ENCODE measurements around the gene LPP.
"Not testable (repeated sequence)": the region's sequence is repeated elsewhere in the genome, so short reads cannot be mapped to it uniquely, and the experiment has no call there.

The LPP gene

GRCh38 chr3:188417766-188418165 lies 263.8 kb downstream of the LPP start:
- H3K27ac ChIP-seq = peak overlapping the region; percentile 52
- TF ChIP-seq ZFX (IDR thresholded peaks at IDR 0.05; ENCODE audit: borderline replicate concordance) = no peak
- TF ChIP-seq CTCF (IDR thresholded peaks at IDR 0.05) = no peak

GRCh38 chr3:188421151-188421821 lies 267.3 kb downstream of the LPP start:
- H3K27ac ChIP-seq = peak overlapping the region; percentile 33
- TF ChIP-seq CTCF (IDR thresholded peaks at IDR 0.05) = no peak
- no peak for TF ChIP-seq ZFX (IDR thresholded peaks at IDR 0.05; ENCODE audit: borderline replicate concordance)

- TF ChIP-seq CTCF (IDR thresholded peaks at IDR 0.05) = no peak
- TF ChIP-seq ZFX (IDR thresholded peaks at IDR 0.05; ENCODE audit: borderline replicate concordance) = no peak
- peak overlapping the region; percentile 33 for H3K27ac ChIP-seq
These were observed 268.0 kb downstream of the LPP start for GRCh38 chr3:188421836-188422540.

- not testable (repeated sequence) for H3K27ac ChIP-seq
These were observed 274.0 kb downstream of the LPP start for GRCh38 chr3:188427981-188428380.

DNA sequence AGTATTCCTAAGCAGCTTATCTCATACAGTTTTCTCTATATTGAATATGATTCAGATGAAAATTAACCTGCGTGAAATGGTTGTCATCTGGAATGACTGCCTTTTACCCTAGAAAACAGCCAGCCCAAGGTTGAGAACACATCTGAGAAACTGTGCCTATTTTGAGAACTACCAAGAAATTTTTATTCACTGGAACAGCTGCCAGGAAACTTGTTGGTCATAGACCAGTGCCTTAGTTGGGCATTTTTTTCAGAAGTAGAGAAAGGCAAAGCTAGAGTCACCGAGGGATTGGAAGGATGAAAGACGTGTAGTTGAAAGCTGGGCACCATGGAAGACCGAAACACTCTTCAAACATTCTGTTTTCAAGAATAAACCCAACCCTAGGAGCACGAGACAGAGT lies 277.1 kb downstream of the LPP start:
- no peak for TF ChIP-seq ZFX (IDR thresholded peaks at IDR 0.05; ENCODE audit: borderline replicate concordance)
- TF ChIP-seq CTCF (IDR thresholded peaks at IDR 0.05) = no peak
- H3K27ac ChIP-seq = no peak overlapping the region

DNA sequence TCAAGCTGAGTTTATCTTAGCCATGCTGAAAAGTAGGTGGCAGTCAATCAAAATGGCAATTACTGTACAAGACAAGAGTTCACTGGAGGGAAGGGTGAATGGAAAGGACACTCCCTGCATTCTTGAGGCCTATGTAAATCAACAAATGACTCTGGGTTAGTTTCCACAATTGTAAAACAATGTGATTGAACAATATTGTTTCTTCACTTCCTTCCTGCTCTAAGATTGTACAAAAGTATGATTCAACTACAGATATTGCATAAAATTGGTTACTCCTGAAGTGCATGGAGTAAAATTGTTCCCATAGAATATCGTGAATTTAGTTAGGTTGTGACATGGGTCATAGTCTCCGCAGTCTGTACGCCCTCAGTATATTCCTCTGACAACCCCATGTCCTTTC lies 277.6 kb downstream of the LPP start:
- no peak for TF ChIP-seq CTCF (IDR thresholded peaks at IDR 0.05)
- TF ChIP-seq ZFX (IDR thresholded peaks at IDR 0.05; ENCODE audit: borderline replicate concordance) = no peak

GRCh38 chr3:188432802-188433520 lies 279.0 kb downstream of the LPP start:
- H3K27ac ChIP-seq = no peak overlapping the region
- no peak for TF ChIP-seq CTCF (IDR thresholded peaks at IDR 0.05)
- no peak for TF ChIP-seq ZFX (IDR thresholded peaks at IDR 0.05; ENCODE audit: borderline replicate concordance)

More for the DNA sequence above, 277.6 kb downstream of the LPP start:
- H3K27ac ChIP-seq = no peak overlapping the region

Measured in 22Rv1 (cell line).